ENCODE measurements around the gene PTPN14. TPM values are rescaled to one million over a fixed set of nuclear protein-coding genes. Genes with fewer than 3 reads are reported as not detected.
"Not testable (repeated sequence)": the region's sequence is repeated elsewhere in the genome, so short reads cannot be mapped to it uniquely, and the experiment has no call there.

Gene PTPN14
- 40.3 and 40.4 TPM in 2 replicates for polyA plus RNA-seq (2013)

DNA sequence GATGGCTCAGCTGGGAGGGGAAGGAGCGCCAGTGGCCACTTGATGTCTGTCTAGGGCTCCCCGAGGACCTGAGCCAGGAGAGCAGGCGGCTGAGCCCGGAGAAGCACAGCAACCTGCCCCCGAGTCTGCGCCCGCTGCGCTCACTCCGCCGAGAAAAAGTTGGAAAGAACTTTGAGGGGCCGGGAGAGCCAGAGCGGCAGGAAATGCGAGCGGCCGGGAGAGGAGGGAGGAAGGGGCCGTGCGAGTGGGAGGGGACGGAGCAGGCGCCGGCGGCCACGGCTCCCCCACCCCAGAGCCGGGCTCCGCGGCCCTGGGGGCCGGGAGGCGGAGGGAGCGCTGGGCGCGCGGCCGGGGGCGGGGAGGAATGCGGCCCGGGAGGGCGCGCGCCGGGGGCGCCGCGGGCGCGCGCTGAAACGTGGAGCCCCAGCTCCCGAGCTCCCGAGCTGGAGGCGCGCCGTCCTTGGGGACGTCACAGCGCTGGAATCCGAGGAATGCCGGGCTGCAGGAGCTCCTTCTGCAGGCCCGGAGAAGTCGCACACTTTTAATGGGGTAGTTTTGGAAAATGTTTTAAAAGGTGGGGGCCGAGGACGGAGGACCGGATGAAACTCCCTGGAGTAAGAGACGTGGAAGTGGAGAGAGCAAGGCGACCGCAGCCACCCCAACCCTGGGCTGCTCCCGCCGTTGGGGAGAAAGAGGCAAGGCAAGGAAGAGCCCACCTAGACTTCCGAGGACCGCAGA, at the start of gene PTPN14:
PTPN14 (minus strand) TSS at position 167 of the 738 bp plus-strand sequence. CDS start 86,799 bp downstream, outside the sequence.
- Histone ChIP-seq H3K4me1 (ENCODE audit: control insufficient read depth in 1 of 2, insufficient read depth in 2 of 2, low read length in 2 of 2) (peaks cover 15 to 24% of the 10 kb centered on the region in 2 experiments), H3K14ac (ENCODE audit: low read length) (peak within 1 kb of the TSS; percentile 97), H3K79me1 (ENCODE audit: low read length) (peaks cover 31% of the 10 kb centered on the region), H4K8ac (ENCODE audit: low read depth, low read length) (peak within 1 kb of the TSS; percentile 100), H3K4ac (ENCODE audit: low read depth, low read length) (peak within 1 kb of the TSS; percentile 98), H3K79me2 (ENCODE audit: control insufficient read depth, insufficient read depth, low read length, poor library complexity) (peaks cover 35% of the 10 kb centered on the region), H2AK5ac (ENCODE audit: low read length) (peak within 1 kb of the TSS; percentile 84), H3K23ac (ENCODE audit: low read length) (peak within 1 kb of the TSS; percentile 84), H2BK120ac (ENCODE audit: insufficient read depth, low read length, poor library complexity) (peak within 1 kb of the TSS; percentile 100), H3K9me3 (ENCODE audit: insufficient read depth, low read depth, low read length) (no peaks in the 10 kb centered on the region), H2BK12ac (ENCODE audit: low read length) (peak within 1 kb of the TSS; percentile 99), H3K4me3 (ENCODE audit: low read depth, low read length) (peak within 1 kb of the TSS; percentile 95), H3K4me2 (ENCODE audit: low read length) (peak within 1 kb of the TSS; percentile 99), H2BK5ac (ENCODE audit: low read depth, low read length, poor library complexity) (peak within 1 kb of the TSS; percentile 100), H2AFZ (ENCODE audit: insufficient read depth, low read length, poor library complexity) (peak within 1 kb of the TSS; percentile 98), H3K36me3 (ENCODE audit: control insufficient read depth in 1 of 2, insufficient read depth in 2 of 2, low read length in 2 of 2) (no peaks in the 10 kb centered on the region), H4K91ac (ENCODE audit: low read depth, low read length) (peak within 1 kb of the TSS; percentile 100), H3K9ac (ENCODE audit: low read length) (peak within 1 kb of the TSS; percentile 98), H3K18ac (ENCODE audit: low read length) (peak within 1 kb of the TSS; percentile 98), H4K12ac (ENCODE audit: low read depth, low read length) (peak within 1 kb of the TSS; percentile 99), H3K27ac (ENCODE audit: low read depth, low read length) (peak within 1 kb of the TSS; percentile 100), H3K27me3 (ENCODE audit: insufficient read depth, low read length) (no peaks in the 10 kb centered on the region)
- WGBS (ENCODE audit: extremely low coverage, insufficient coverage, insufficient read length): no CpG with 5 or more reads among the region's 67 CpGs
- peak; percentile 93 to 97 for DNase-seq

DNA sequence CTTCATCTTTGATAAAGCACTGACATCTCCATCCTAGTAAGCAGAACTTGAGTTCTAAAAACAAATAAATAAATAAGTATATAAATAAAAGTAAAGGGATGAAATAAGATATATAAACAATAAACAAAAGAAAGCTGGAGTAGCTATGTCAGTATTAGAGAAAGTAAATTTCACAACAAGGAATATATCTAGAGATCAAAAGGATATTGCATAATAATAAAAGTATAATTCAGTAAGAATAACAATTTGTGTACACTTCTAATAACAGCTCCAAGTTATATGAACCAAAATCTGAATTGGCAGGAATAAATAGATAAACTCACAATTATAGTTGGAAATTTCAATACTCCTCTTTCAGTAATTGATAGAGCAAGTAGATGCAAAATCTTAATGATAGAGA, 41.8 kb upstream of the PTPN14 start:
- H3K4me2 ChIP-seq (ENCODE audit: low read length): no peak overlapping the region
- no peak overlapping the region for H3K4ac ChIP-seq (ENCODE audit: low read depth, low read length)
- H3K9me3 ChIP-seq (ENCODE audit: insufficient read depth, low read depth, low read length): no peaks in the 10 kb centered on the region
- no peak overlapping the region for H3K14ac ChIP-seq (ENCODE audit: low read length)
- H2BK120ac ChIP-seq (ENCODE audit: insufficient read depth, low read length, poor library complexity): no peak overlapping the region
- no peak overlapping the region for H2AK5ac ChIP-seq (ENCODE audit: low read length)
- H3K79me2 ChIP-seq (ENCODE audit: control insufficient read depth, insufficient read depth, low read length, poor library complexity): no peaks in the 10 kb centered on the region
- H4K91ac ChIP-seq (ENCODE audit: low read depth, low read length): no peak overlapping the region
- no peaks in the 10 kb centered on the region for H3K4me1 ChIP-seq (ENCODE audit: control insufficient read depth in 1 of 2, insufficient read depth in 2 of 2, low read length in 2 of 2)
- H3K36me3 ChIP-seq (ENCODE audit: control insufficient read depth in 1 of 2, insufficient read depth in 2 of 2, low read length in 2 of 2): no peaks in the 10 kb centered on the region
- H4K12ac ChIP-seq (ENCODE audit: low read depth, low read length): no peak overlapping the region
- no peaks in the 10 kb centered on the region for H3K27me3 ChIP-seq (ENCODE audit: insufficient read depth, low read length)
- H2BK12ac ChIP-seq (ENCODE audit: low read length): no peak overlapping the region
- no peaks in the 10 kb centered on the region for H3K79me1 ChIP-seq (ENCODE audit: low read length)
- H3K18ac ChIP-seq (ENCODE audit: low read length): no peak overlapping the region
- H2AFZ ChIP-seq (ENCODE audit: insufficient read depth, low read length, poor library complexity): no peak overlapping the region
- H3K23ac ChIP-seq (ENCODE audit: low read length): no peak overlapping the region
- no peak overlapping the region for H3K9ac ChIP-seq (ENCODE audit: low read length)
- no peak for DNase-seq
- H3K4me3 ChIP-seq (ENCODE audit: low read depth, low read length): no peak overlapping the region
- H3K27ac ChIP-seq (ENCODE audit: low read depth, low read length): no peak overlapping the region
- no peak overlapping the region for H4K8ac ChIP-seq (ENCODE audit: low read depth, low read length)
- H2BK5ac ChIP-seq (ENCODE audit: low read depth, low read length, poor library complexity): no peak overlapping the region

- H2BK5ac ChIP-seq (ENCODE audit: low read depth, low read length, poor library complexity); H3K4me3 ChIP-seq (ENCODE audit: low read depth, low read length); H3K27ac ChIP-seq (ENCODE audit: low read depth, low read length); H4K8ac ChIP-seq (ENCODE audit: low read depth, low read length); DNase-seq; H2BK120ac ChIP-seq (ENCODE audit: insufficient read depth, low read length, poor library complexity); H3K27me3 ChIP-seq (ENCODE audit: insufficient read depth, low read length); H3K36me3 ChIP-seq (ENCODE audit: control insufficient read depth in 1 of 2, insufficient read depth in 2 of 2, low read length in 2 of 2); H3K79me1 ChIP-seq (ENCODE audit: low read length); H3K14ac ChIP-seq (ENCODE audit: low read length); H3K9ac ChIP-seq (ENCODE audit: low read length); H3K23ac ChIP-seq (ENCODE audit: low read length); H4K91ac ChIP-seq (ENCODE audit: low read depth, low read length); H3K18ac ChIP-seq (ENCODE audit: low read length); H3K4me1 ChIP-seq (ENCODE audit: control insufficient read depth in 1 of 2, insufficient read depth in 2 of 2, low read length in 2 of 2); H2AFZ ChIP-seq (ENCODE audit: insufficient read depth, low read length, poor library complexity); H3K4me2 ChIP-seq (ENCODE audit: low read length); H3K4ac ChIP-seq (ENCODE audit: low read depth, low read length); H2AK5ac ChIP-seq (ENCODE audit: low read length); H3K9me3 ChIP-seq (ENCODE audit: insufficient read depth, low read depth, low read length); H2BK12ac ChIP-seq (ENCODE audit: low read length); H4K12ac ChIP-seq (ENCODE audit: low read depth, low read length); H3K79me2 ChIP-seq (ENCODE audit: control insufficient read depth, insufficient read depth, low read length, poor library complexity): not testable (repeated sequence)
- WGBS (ENCODE audit: extremely low coverage, insufficient coverage, insufficient read length): no CpG with 5 or more reads among the region's 8 CpGs
Observed at GRCh38 chr1:214591918-214592317, 40.5 kb upstream of the PTPN14 start.

- no peak overlapping the region for H3K18ac ChIP-seq (ENCODE audit: low read length)
- H3K4me3 ChIP-seq (ENCODE audit: low read depth, low read length): no peak overlapping the region
- no peak overlapping the region for H4K12ac ChIP-seq (ENCODE audit: low read depth, low read length)
- no peak overlapping the region for H2BK12ac ChIP-seq (ENCODE audit: low read length)
- H2BK120ac ChIP-seq (ENCODE audit: insufficient read depth, low read length, poor library complexity): no peak overlapping the region
- H3K79me1 ChIP-seq (ENCODE audit: low read length): no peaks in the 10 kb centered on the region
- no peak overlapping the region for H2BK5ac ChIP-seq (ENCODE audit: low read depth, low read length, poor library complexity)
- H3K23ac ChIP-seq (ENCODE audit: low read length): no peak overlapping the region
- no peak overlapping the region for H4K91ac ChIP-seq (ENCODE audit: low read depth, low read length)
- no peak overlapping the region for H2AFZ ChIP-seq (ENCODE audit: insufficient read depth, low read length, poor library complexity)
- DNase-seq: no peak
- WGBS (ENCODE audit: extremely low coverage, insufficient coverage, insufficient read length): 100% methylated on average over 2 of the region's 5 CpGs
- H3K27me3 ChIP-seq (ENCODE audit: insufficient read depth, low read length): no peaks in the 10 kb centered on the region
- no peaks in the 10 kb centered on the region for H3K79me2 ChIP-seq (ENCODE audit: control insufficient read depth, insufficient read depth, low read length, poor library complexity)
- no peak overlapping the region for H3K4ac ChIP-seq (ENCODE audit: low read depth, low read length)
- no peak overlapping the region for H3K27ac ChIP-seq (ENCODE audit: low read depth, low read length)
- no peaks in the 10 kb centered on the region for H3K9me3 ChIP-seq (ENCODE audit: insufficient read depth, low read depth, low read length)
- no peak overlapping the region for H3K14ac ChIP-seq (ENCODE audit: low read length)
- H3K36me3 ChIP-seq (ENCODE audit: control insufficient read depth in 1 of 2, insufficient read depth in 2 of 2, low read length in 2 of 2): no peaks in the 10 kb centered on the region
- no peaks in the 10 kb centered on the region for H3K4me1 ChIP-seq (ENCODE audit: control insufficient read depth in 1 of 2, insufficient read depth in 2 of 2, low read length in 2 of 2)
- no peak overlapping the region for H2AK5ac ChIP-seq (ENCODE audit: low read length)
- no peak overlapping the region for H4K8ac ChIP-seq (ENCODE audit: low read depth, low read length)
- no peak overlapping the region for H3K9ac ChIP-seq (ENCODE audit: low read length)
- H3K4me2 ChIP-seq (ENCODE audit: low read length): no peak overlapping the region
Observed at GRCh38 chr1:214590696-214591095, 39.3 kb upstream of the PTPN14 start.
